ENCODE results near the gene SLC25A44.

Gene SLC25A44

GRCh38 chr1:156244126-156244525 is 50.2 kb downstream of the SLC25A44 start:
- DNase-seq = no peak

GRCh38 chr1:156244712-156245111 is 50.8 kb downstream of the SLC25A44 start:
- DNase-seq = no peak

- peak; percentile 39 to 86 for DNase-seq
These were observed 51.7 kb downstream of the SLC25A44 start for GRCh38 chr1:156245451-156246232.

GRCh38 chr1:156246241-156246780 is 52.4 kb downstream of the SLC25A44 start:
- DNase-seq = peak in 1 of 2 experiments; percentile 55

- DNase-seq = peak in 1 of 2 experiments; percentile 54
These were observed 53.0 kb downstream of the SLC25A44 start for GRCh38 chr1:156246781-156247459.

- DNase-seq = peak in 1 of 2 experiments; percentile 64
These were observed 53.8 kb downstream of the SLC25A44 start, which contains the start of gene PAQR6 for GRCh38 chr1:156247460-156248322. TSS of gene PAQR6 (minus strand) at chr1:156248056. CDS start at chr1:156246731, 1,325 bp downstream.

- DNase-seq = no peak
These were observed 54.4 kb downstream of the SLC25A44 start for GRCh38 chr1:156248323-156248683.

GRCh38 chr1:156249593-156249992 is 55.7 kb downstream of the SLC25A44 start:
- DNase-seq = no peak

GRCh38 chr1:156251527-156251926 is 57.6 kb downstream of the SLC25A44 start:
- DNase-seq = no peak

- no peak for DNase-seq
These were observed 59.7 kb downstream of the SLC25A44 start for GRCh38 chr1:156253634-156254033.

GRCh38 chr1:156257711-156258110 is 63.8 kb downstream of the SLC25A44 start:
- no peak for DNase-seq

GRCh38 chr1:156258859-156259258 is 65.0 kb downstream of the SLC25A44 start:
- no peak for DNase-seq

- no peak for DNase-seq
These were observed 65.9 kb downstream of the SLC25A44 start for GRCh38 chr1:156259805-156260204.

GRCh38 chr1:156260896-156261295 is 67.0 kb downstream of the SLC25A44 start:
- peak; percentile 38 to 44 for DNase-seq

Measured in NCI-H526 (cell line).